Activated B cell treated with CpG ODN at 0.5 μM for 24 hours (primary cell): ENCODE measurements around the gene LAYN. TPM values are rescaled to one million over a fixed set of nuclear protein-coding genes. Genes with fewer than 3 reads are reported as not detected.

Source experiments
- ATAC-seq: fragments of 200-7000 bp; cut with Tn5 transposase; one replicate; pipeline ENCODE4 v1.10.0; 2021; ENCODE audit warnings: low read depth, mild to moderate bottlenecking, moderate library complexity
- CTCF ChIA-PET: fragments of 350-600 bp; sonication (Branson Sonifier 250); formaldehyde crosslinking; loops from one replicate; lab custom pipeline; 2021; ENCODE audit warnings: antibody characterized with exemption; lab: Charles Lee
- POLR2A ChIA-PET: fragments of 350-600 bp; sonication (Branson Sonifier 250); formaldehyde crosslinking; loops from one replicate; lab custom pipeline; 2021; ENCODE audit warnings: antibody characterized with exemption; lab: Charles Lee
- DNase-seq: peaks from one replicate; pipeline ENCODE4 v3.0.0; 2022
- H3K27ac Mint-ChIP-seq: one replicate; pipeline ENCODE4 v1.8.0; 2020; ENCODE audit warnings: mixed read lengths
- H3K27me3 Mint-ChIP-seq: one replicate; pipeline ENCODE4 v1.8.0; 2021; ENCODE audit warnings: mixed read lengths
- H3K36me3 Mint-ChIP-seq: one replicate; pipeline ENCODE4 v1.8.0; 2021; ENCODE audit warnings: low read depth, mixed read lengths
- H3K4me1 Mint-ChIP-seq: one replicate; pipeline ENCODE4 v1.8.0; 2021; ENCODE audit warnings: mixed read lengths
- H3K4me3 Mint-ChIP-seq: one replicate; pipeline ENCODE4 v1.8.0; 2020; ENCODE audit warnings: mild to moderate bottlenecking, mixed read lengths
- H3K9me3 Mint-ChIP-seq: one replicate; pipeline ENCODE4 v1.8.0; 2020; ENCODE audit warnings: mixed read lengths
- CTCF ChIP-seq: fragments of 200-600 bp; IDR thresholded peaks from one replicate; pipeline ENCODE4 v1.8.0; 2022; ENCODE audit warnings: antibody characterized with exemption, mild to moderate bottlenecking
- intact Hi-C: fragments of 100-400 bp; cut with micrococcal nuclease; formaldehyde crosslinking; loops from one replicate; pipeline ENCODE4 v1.15.1; 2024
- total RNA-seq: library from RNA; stranded (reverse); gene quantifications from 2 replicates; pipeline ENCODE4 v1.2.3, GENCODE V29; 2022

The LAYN gene
- total RNA-seq, 1 donor from 2014 or later, result not detected

DNA sequence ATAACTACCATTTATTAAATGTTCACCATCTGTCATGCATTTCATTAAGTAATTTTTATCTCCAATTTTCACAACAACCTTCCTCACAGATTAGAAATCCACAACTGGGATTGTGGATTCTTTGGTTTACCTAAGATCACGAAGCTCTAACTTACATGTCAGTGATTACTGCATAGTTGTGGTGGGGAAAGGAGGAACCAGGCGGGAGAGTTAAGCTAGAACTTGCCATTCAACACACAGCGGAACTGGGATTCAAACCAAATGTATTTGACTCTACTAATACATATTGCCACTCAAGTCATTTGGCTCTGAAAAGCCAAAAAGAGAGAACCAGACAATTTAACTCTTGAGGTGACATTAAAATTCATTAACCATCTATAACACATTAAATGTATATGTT, 10.4 kb upstream of the LAYN start:
- Mint-ChIP-seq H3K9me3 (no peaks in the 10 kb centered on the region), H3K27ac (no peak overlapping the region), H3K4me3 (no peak overlapping the region), H3K4me1 (peaks cover 2% of the 10 kb centered on the region), H3K27me3 (peaks cover 19% of the 10 kb centered on the region), H3K36me3 (no peaks in the 10 kb centered on the region)
- CTCF ChIA-PET, result no interaction called here
- TF ChIP-seq CTCF, result no peak
- ATAC-seq (no peak), DNase-seq (no peak)
- intact Hi-C loops, result no loop called here
- POLR2A ChIA-PET, result no interaction called here

DNA sequence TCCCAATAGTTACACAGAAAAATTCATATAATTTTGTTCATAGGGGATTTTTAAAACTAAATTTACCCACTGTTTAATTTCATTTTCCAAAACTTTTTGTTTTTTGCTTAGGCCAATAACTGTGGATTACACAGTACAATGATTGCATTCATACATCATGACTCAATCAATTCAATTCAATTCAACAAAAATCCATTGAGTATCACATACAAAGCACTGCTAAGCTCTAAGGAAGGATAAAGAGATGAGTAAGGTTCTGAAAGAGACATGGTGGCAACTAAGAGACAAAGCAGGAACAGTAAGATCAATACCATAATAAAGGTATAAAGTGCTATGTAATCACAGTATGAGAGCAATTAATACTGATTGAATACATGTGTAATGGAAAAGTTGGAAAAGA, 9.4 kb upstream of the LAYN start:
- TF ChIP-seq CTCF, result no peak
- Mint-ChIP-seq H3K4me1 (peaks cover 2% of the 10 kb centered on the region), H3K27ac (no peak overlapping the region), H3K36me3 (no peaks in the 10 kb centered on the region), H3K27me3 (peaks cover 22% of the 10 kb centered on the region), H3K4me3 (no peak overlapping the region), H3K9me3 (no peaks in the 10 kb centered on the region)
- intact Hi-C loops, result no loop called here
- DNase-seq, result no peak
- POLR2A ChIA-PET, result no interaction called here
- no peak for ATAC-seq
- CTCF ChIA-PET, result no interaction called here

DNA sequence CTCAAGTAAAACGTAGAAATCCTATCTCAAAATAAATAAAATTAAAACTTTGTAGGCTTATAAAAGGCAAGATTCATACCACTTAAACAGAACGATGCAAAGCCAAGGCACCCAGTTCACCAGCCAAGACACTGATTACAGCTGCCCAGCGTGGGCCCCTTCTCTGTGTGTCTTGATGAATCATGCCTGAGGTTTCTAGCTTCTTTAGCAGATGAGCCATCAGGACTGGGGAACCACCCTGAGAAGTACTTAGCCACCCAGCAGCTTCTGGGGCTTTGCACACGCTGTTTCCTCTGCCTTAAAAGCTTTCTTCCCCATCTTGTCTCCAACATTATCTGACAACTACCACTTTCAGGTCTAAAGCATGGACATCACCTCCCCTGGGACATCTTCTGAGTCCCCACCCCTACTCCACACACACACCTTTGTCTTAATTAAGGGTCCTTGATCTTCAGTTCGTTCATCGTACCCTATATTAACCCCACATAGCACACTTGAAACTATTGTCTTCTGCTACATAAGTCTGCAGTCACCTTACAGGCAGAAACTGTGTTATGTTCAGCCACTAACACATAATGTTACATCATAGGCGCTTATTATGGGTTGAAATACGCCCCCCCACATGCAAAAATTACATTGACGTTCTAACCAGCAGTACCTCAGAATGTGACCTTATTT, 8.7 kb upstream of the LAYN start:
- H3K36me3 Mint-ChIP-seq, result no peaks in the 10 kb centered on the region
- no peaks in the 10 kb centered on the region for H3K4me1 Mint-ChIP-seq
- H3K9me3 Mint-ChIP-seq, result no peaks in the 10 kb centered on the region
- no peak for DNase-seq
- intact Hi-C loops, result no loop called here
- H3K27me3 Mint-ChIP-seq, result peaks cover 21% of the 10 kb centered on the region
- peak; percentile 83 for ATAC-seq
- CTCF ChIA-PET, result no interaction called here
- no peak overlapping the region for H3K27ac Mint-ChIP-seq
- H3K4me3 Mint-ChIP-seq, result no peak overlapping the region
- TF ChIP-seq CTCF, result no peak
- POLR2A ChIA-PET, result no interaction called here

GRCh38 chr11:111532365-111532709, 8.2 kb upstream of the LAYN start:
- ChIA-PET CTCF (no interaction called here), POLR2A (no interaction called here)
- DNase-seq, result no peak
- Mint-ChIP-seq H3K4me3 (no peak overlapping the region), H3K27ac (no peak overlapping the region), H3K27me3 (peaks cover 25% of the 10 kb centered on the region), H3K36me3 (no peaks in the 10 kb centered on the region), H3K4me1 (no peaks in the 10 kb centered on the region), H3K9me3 (no peaks in the 10 kb centered on the region)
- no peak for TF ChIP-seq CTCF
- no peak for ATAC-seq
- intact Hi-C loops, result no loop called here

DNA sequence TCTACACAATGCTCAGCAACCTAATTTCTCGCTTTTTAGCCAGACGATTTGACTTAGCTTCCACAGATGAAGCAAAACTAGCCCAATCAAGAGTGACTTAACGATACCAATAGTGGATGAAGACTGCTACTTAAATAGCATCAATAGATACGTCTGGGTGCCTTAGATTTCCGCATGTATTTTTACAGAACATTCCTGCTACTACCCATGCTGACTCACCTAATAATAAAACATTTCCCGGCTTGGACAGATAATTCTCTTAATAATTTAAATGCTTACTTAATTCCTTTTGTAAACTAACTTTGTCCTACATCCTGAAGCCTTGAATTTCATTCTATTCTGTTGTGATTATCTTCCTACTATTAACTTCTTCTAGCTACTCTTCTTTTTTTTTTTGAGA, 5.2 kb upstream of the LAYN start:
- Mint-ChIP-seq H3K4me3 (no peak overlapping the region), H3K27me3 (peaks cover 54% of the 10 kb centered on the region), H3K27ac (no peak overlapping the region), H3K9me3 (no peaks in the 10 kb centered on the region), H3K36me3 (no peaks in the 10 kb centered on the region), H3K4me1 (peaks cover 9% of the 10 kb centered on the region)
- intact Hi-C loops, result no loop called here
- DNase-seq, result no peak
- POLR2A ChIA-PET, result no interaction called here
- ATAC-seq, result no peak
- CTCF ChIA-PET, result no interaction called here
- no peak for TF ChIP-seq CTCF
